GM21423 (cell line): ENCODE data around the gene PEX3.

Source experiments
- ATAC-seq: cut with Tn5 transposase; IDR thresholded peaks from one replicate; pipeline ENCODE4 v1.9.1; 2021; ENCODE audit warnings: mild to moderate bottlenecking, moderate library complexity; ENCODE audit not compliant: unreplicated experiment

Gene PEX3

DNA sequence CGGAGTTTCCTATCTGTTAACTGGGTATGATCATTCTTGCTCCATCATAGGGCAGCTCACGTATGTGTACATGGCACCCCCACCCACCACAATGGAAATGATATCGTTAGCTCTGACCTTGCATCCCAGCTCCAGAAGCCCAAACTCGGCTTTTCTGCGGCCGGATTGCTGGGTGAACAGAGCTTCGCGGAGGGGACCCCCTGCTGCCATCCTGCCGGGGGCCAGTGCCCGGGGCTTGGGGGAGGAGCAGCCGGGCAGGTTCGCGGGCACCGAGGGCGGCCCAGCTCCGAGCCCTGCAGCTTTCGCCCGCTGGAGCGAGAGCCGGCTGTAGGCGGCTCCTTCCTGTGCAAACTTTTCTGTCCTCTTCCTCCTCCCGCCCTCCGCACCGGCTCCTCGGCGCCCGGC, 85.9 kb downstream of the PEX3 start:
- peak; percentile 66 for ATAC-seq

DNA sequence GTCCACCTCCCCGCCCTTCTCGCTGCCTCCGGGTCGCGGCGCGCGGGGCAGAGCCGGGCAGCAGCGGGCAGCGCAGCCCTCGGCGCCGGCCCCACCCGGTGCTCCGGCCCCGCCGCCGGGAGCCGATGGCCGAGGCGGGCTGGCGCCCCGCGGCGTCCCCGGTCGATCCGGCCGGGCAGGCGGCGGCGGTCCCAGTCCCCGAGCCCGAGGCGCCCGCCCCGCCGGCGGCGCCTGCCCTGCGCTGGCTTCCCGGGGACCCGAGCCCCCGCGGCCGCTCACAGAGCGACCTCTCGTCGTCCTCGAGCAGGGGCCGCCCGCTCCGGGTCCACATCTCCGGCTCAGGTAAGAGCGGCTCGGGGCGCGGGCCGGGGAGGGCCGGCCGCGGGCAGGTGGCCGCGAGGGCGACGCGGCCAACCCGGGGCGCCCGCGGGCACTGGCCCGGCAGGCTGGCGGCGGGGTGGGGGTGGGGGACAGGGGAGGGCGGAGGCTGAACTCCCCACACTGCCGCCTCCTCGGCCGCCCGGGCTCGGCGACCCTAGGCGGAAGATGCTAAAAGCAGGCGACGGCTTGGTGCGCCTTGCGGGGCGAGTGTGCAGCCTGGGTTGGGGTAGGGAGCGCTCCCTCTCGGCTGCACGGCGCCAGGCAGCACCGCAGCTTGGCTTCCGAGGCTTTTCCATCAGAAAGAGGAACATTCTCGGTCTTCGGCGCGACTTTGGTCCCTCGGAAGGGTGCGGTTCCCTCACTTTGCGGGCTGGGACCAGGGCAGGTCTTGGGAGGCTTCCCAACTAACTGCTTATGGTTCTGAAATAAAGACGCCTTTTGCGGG, 86.5 kb downstream of the PEX3 start:
- ATAC-seq = peak; percentile 72

DNA sequence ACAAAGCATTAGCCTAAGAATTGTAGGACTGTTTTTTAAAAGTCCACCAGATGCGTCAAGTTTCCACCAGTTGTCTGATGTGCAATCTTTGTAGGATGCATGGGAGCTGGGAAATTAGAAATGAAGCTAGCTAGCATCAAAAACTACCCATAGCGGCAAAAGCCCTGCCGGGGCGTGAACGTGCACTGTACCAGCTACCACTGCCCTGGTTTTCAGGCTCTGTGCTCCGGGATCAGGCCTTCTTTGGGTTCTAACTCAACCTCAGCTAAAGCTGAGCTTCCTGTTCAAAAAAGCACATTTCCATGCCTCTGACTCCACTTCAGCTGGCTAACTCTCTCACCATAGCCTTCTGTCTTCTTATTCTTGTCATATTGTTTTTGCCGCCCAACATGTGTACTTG, 87.8 kb downstream of the PEX3 start:
- no peak for ATAC-seq

DNA sequence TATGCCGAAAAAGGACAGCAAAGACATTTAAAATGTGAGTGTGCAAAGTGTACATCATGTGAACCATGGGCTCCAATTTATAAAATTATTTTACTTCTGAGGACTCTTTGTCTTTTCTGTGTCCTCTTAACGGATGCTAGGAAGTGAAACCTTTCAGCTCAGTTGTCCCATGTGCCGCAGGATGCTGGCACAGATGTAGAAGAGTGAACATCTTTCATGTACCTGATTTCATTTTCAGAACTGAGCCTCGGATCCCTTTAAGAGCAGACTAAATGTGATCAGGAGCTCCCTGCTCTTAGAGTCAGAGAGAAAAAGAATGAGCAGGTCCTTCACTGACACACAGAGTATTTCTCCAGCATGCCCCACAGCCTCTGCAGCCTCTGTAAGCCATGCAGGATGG, 88.5 kb downstream of the PEX3 start:
- no peak for ATAC-seq

DNA sequence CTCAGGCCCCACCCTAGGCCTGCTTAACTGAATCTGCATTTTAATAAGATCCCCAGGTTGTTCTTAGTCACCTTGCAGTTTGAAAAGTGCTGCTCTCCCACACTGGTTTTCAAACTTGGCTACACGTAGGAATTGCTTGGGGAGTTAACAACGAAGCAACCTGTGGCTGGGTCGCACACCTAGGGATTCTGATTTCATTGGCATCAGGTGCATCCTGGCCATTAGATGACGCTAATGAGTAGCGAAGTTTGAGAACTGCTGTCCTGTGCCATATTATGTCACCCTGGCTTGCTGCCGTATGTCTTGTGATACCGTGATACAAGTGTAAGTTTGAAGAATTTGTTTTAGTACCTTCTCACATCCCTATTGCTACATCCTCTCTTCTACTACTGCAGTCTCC, 89.1 kb downstream of the PEX3 start:
- no peak for ATAC-seq

DNA sequence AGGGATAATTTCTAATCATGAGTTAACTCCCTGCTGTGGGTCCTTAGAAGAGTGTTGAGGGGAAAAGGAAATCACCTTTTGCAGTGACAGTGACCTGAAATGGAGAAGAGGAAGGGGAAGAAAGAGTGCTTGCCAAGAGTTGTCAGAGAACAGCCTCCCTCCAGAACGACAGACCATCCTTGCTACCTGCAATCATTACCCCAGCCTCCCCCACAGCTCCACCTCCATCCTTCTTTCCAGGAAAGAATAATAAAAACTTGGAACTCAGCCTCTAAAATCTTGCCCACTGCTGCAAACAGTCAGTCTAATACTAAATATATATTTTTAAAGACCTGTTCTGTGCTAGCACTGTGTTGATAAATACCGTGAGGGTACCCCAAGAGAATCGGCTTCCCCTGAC, 89.6 kb downstream of the PEX3 start:
- no peak for ATAC-seq
